Stimulated activated naive CD8-positive, alpha-beta T cell treated with anti-CD3 and anti-CD28 coated beads, Interleukin-15, Interleukin-2, amounts not matched to agents 100 ng/mL and 50 ng/mL, for 24 hours (primary cell): Measurements from ENCODE around the gene MICU1.

Source experiments
- H3K27ac Mint-ChIP-seq: one replicate; pipeline ENCODE4 v1.8.0; 2021; ENCODE audit warnings: mild to moderate bottlenecking, mixed read lengths
- H3K27me3 Mint-ChIP-seq: one replicate; pipeline ENCODE4 v1.8.0; 2021; ENCODE audit warnings: mixed read lengths
- H3K36me3 Mint-ChIP-seq: one replicate; pipeline ENCODE4 v1.8.0; 2021; ENCODE audit warnings: low read depth, mixed read lengths
- H3K4me1 Mint-ChIP-seq: one replicate; pipeline ENCODE4 v1.8.0; 2021; ENCODE audit warnings: low read depth, mixed read lengths
- H3K4me3 Mint-ChIP-seq: one replicate; pipeline ENCODE4 v1.8.0; 2021; ENCODE audit warnings: mild to moderate bottlenecking, mixed read lengths
- H3K9me3 Mint-ChIP-seq: one replicate; pipeline ENCODE4 v1.8.0; 2021; ENCODE audit warnings: mixed read lengths

The MICU1 gene

GRCh38 chr10:72318418-72319262 is 307.2 kb downstream of the MICU1 start:
- Mint-ChIP-seq H3K4me3 (peak overlapping the region; percentile 84), H3K27me3 (no peaks in the 10 kb centered on the region), H3K36me3 (no peaks in the 10 kb centered on the region), H3K27ac (peak overlapping the region; percentile 97), H3K4me1 (peaks cover 79% of the 10 kb centered on the region), H3K9me3 (no peaks in the 10 kb centered on the region)
